GM08714 (cell line): Measurements from ENCODE around the gene MOCS2.

Experiments
- H3K4me3 ChIP-seq: fragments of 200-500 bp; sonication (Bioruptor generic); 2 replicates; pipeline ENCODE4 v1.5.1; 2014; ENCODE audit warnings: mild to moderate bottlenecking, low read length, inconsistent platforms
- ZNF274 ChIP-seq: IDR thresholded peaks from 2 replicates; pipeline ENCODE4 v1.6.1; 2012; ENCODE audit warnings: mild to moderate bottlenecking, low read depth, low read length

MOCS2 gene

GRCh38 chr5:53053364-53053763 is 56.2 kb downstream of the MOCS2 start:
- H3K4me3 ChIP-seq, result no peak overlapping the region
- TF ChIP-seq ZNF274, result no peak

- H3K4me3 ChIP-seq, result no peak overlapping the region
- no peak for TF ChIP-seq ZNF274
Measured at GRCh38 chr5:53052499-53052898, 57.1 kb downstream of the MOCS2 start.

GRCh38 chr5:53048248-53048647 is 61.3 kb downstream of the MOCS2 start:
- TF ChIP-seq ZNF274, result no peak
- H3K4me3 ChIP-seq, result no peak overlapping the region
